ENCODE measurements around the gene RABAC1. TPM values are rescaled to one million over a fixed set of nuclear protein-coding genes. Genes with fewer than 3 reads are reported as not detected.

The RABAC1 gene
- total RNA-seq, 1 donor from 2014 or later, result 90.6 TPM

GRCh38 chr19:41930322-41930722 lies 28.8 kb downstream of the RABAC1 start:
- intact Hi-C loops (cut with micrococcal nuclease), result no loop called here

GRCh38 chr19:41929536-41930071 lies 29.5 kb downstream of the RABAC1 start:
- intact Hi-C loops (cut with micrococcal nuclease), result loop anchor here (2.0 kb wide), 1 partner anchor 15 kb away; no protein-coding TSS in a partner anchor

GRCh38 chr19:41928754-41929535 lies 30.2 kb downstream of the RABAC1 start:
- intact Hi-C loops (cut with micrococcal nuclease), result loop anchor here (1.0 to 2.0 kb wide), 2 partner anchors 14 to 42 kb away; no protein-coding TSS in a partner anchor

- intact Hi-C loops (cut with micrococcal nuclease), result loop anchor here (1.0 to 2.0 kb wide), 2 partner anchors 13 to 41 kb away; no protein-coding TSS in a partner anchor
Observed at GRCh38 chr19:41928221-41928683, 30.9 kb downstream of the RABAC1 start, which contains the start of gene ERFL. Gene ERFL (minus strand): TSS chr19:41928449. CDS start chr19:41912919, 15,530 bp downstream.

GRCh38 chr19:41927497-41928192 lies 31.5 kb downstream of the RABAC1 start:
- intact Hi-C loops (cut with micrococcal nuclease), result loop anchor here (1.0 to 2.0 kb wide), 2 partner anchors 13 to 40 kb away; no protein-coding TSS in a partner anchor

GRCh38 chr19:41926763-41927496 lies 32.2 kb downstream of the RABAC1 start:
- intact Hi-C loops (cut with micrococcal nuclease), result no loop called here

GRCh38 chr19:41926028-41926762 lies 32.9 kb downstream of the RABAC1 start:
- intact Hi-C loops (cut with micrococcal nuclease), result no loop called here

GRCh38 chr19:41925208-41926003 lies 33.7 kb downstream of the RABAC1 start:
- intact Hi-C loops (cut with micrococcal nuclease), result no loop called here

GRCh38 chr19:41924151-41925145 lies 34.7 kb downstream of the RABAC1 start:
- intact Hi-C loops (cut with micrococcal nuclease), result no loop called here

- intact Hi-C loops (cut with micrococcal nuclease), result no loop called here
Observed at GRCh38 chr19:41923045-41923788, 35.9 kb downstream of the RABAC1 start.

GRCh38 chr19:41922585-41922984 lies 36.5 kb downstream of the RABAC1 start:
- intact Hi-C loops (cut with micrococcal nuclease), result no loop called here

GRCh38 chr19:41921577-41922576 lies 37.2 kb downstream of the RABAC1 start:
- intact Hi-C loops (cut with micrococcal nuclease), result no loop called here

- intact Hi-C loops (cut with micrococcal nuclease), result no loop called here
Observed at GRCh38 chr19:41920882-41921576, 38.1 kb downstream of the RABAC1 start.

GRCh38 chr19:41919948-41920712 lies 39.0 kb downstream of the RABAC1 start:
- intact Hi-C loops (cut with micrococcal nuclease), result no loop called here

- intact Hi-C loops (cut with micrococcal nuclease), result no loop called here
Observed at GRCh38 chr19:41918653-41919244, 40.4 kb downstream of the RABAC1 start.
